IMR-90 (cell line): ENCODE data around the gene EDARADD. TPM values are rescaled to one million over a fixed set of nuclear protein-coding genes. Genes with fewer than 3 reads are reported as not detected.

Experiments
- ATAC-seq: fragments of 200-7000 bp; cut with Tn5 transposase; 2 replicates; pipeline ENCODE4 v1.9.1; 2020; ENCODE audit warnings: low read depth, mild to moderate bottlenecking, moderate library complexity
- BruUV-seq: library from RNA; stranded (reverse); fragments of 400-500 nt; replicated peaks from 2 replicates; lab custom pipeline; 2021; lab: Mats Ljungman, UMichigan
- CTCF ChIA-PET: fragments of 300-600 bp; formaldehyde crosslinking; extraction: SDS; loops from one replicate; lab custom pipeline; 2021; ENCODE audit warnings: antibody characterized with exemption; lab: Yijun Ruan, JAX
- POLR2A ChIA-PET: fragments of 300-600 bp; sonication (Branson Sonifier 250); formaldehyde crosslinking; loops from one replicate; lab custom pipeline; 2022; ENCODE audit warnings: antibody characterized with exemption; ENCODE audit not compliant: unreplicated experiment; lab: Charles Lee
- DNase-seq: peaks from one replicate; pipeline ENCODE4 v3.0.0; 2013
- H2AFZ ChIP-seq: replicated peaks from 2 replicates; pipeline ENCODE3; 2013; ENCODE audit warnings: low read length, mild to moderate bottlenecking; ENCODE audit not compliant: poor library complexity
- H2AK5ac ChIP-seq: 2 replicates; pipeline ENCODE4 v1.6.1; 2013; ENCODE audit warnings: low read depth, low read length, inconsistent platforms
- H2AK9ac ChIP-seq: replicated peaks from 2 replicates; pipeline ENCODE3; 2013; ENCODE audit warnings: mild to moderate bottlenecking, low read depth, low read length, moderate library complexity; ENCODE audit not compliant: poor library complexity
- H2BK120ac ChIP-seq: 2 replicates; pipeline ENCODE4 v1.6.1; 2013; ENCODE audit warnings: low read depth, low read length, inconsistent platforms
- H2BK15ac ChIP-seq: 3 replicates; pipeline ENCODE4 v1.6.1; 2013; ENCODE audit warnings: low read depth, low read length, inconsistent platforms
- H2BK20ac ChIP-seq: 2 replicates; pipeline ENCODE4 v1.6.1; 2013; ENCODE audit warnings: low read depth, mild to moderate bottlenecking, inconsistent platforms, low read length, moderate library complexity
- H2BK5ac ChIP-seq: 2 replicates; pipeline ENCODE4 v1.6.1; 2013; ENCODE audit warnings: mild to moderate bottlenecking, low read depth, low read length, inconsistent platforms; ENCODE audit not compliant: poor library complexity, severe bottlenecking
- H3K14ac ChIP-seq: replicated peaks from 2 replicates; pipeline ENCODE4 v1.6.1; 2013; ENCODE audit warnings: low read depth, low read length, inconsistent platforms
- H3K18ac ChIP-seq: 2 replicates; pipeline ENCODE4 v1.6.1; 2013; ENCODE audit warnings: low read depth, low read length, control low read depth
- H3K23ac ChIP-seq: 2 replicates; pipeline ENCODE4 v1.6.1; 2013; ENCODE audit warnings: low read depth, low read length, inconsistent platforms
- H3K27ac ChIP-seq: 2 replicates; pipeline ENCODE4 v1.5.1; 2013; ENCODE audit warnings: mild to moderate bottlenecking, control low read depth, low read length; ENCODE audit not compliant: insufficient read depth
- H3K27me3 ChIP-seq: 2 replicates; pipeline ENCODE4 v1.6.1; 2013; ENCODE audit warnings: low read length; ENCODE audit not compliant: control insufficient read depth, insufficient read depth
- H3K36me3 ChIP-seq: 2 replicates; pipeline ENCODE4 v1.6.1; 2013; ENCODE audit warnings: low read length, mixed read lengths; ENCODE audit not compliant: control insufficient read depth, insufficient read depth
- H3K4ac ChIP-seq: 2 replicates; pipeline ENCODE4 v1.6.1; 2013; ENCODE audit warnings: low read depth, low read length, inconsistent platforms
- H3K4me1 ChIP-seq: 2 replicates; pipeline ENCODE4 v1.6.1; 2013; ENCODE audit warnings: low read length, mixed read lengths; ENCODE audit not compliant: control insufficient read depth, insufficient read depth
- H3K4me2 ChIP-seq: 2 replicates; pipeline ENCODE4 v1.6.1; 2013; ENCODE audit warnings: low read depth, mild to moderate bottlenecking, control low read depth, low read length, moderate library complexity
- H3K4me3 ChIP-seq: 2 replicates; pipeline ENCODE4 v1.5.1; 2013; ENCODE audit warnings: low read depth, mild to moderate bottlenecking, control low read depth, low read length, moderate library complexity; ENCODE audit not compliant: insufficient read depth
- H3K56ac ChIP-seq: 2 replicates; pipeline ENCODE4 v1.6.1; 2013; ENCODE audit warnings: low read length, inconsistent platforms; ENCODE audit not compliant: insufficient read depth; ENCODE audit errors: extremely low read depth
- H3K79me1 ChIP-seq, 2 experiments: 2 replicates each; pipeline ENCODE4 v1.6.1; 2013; ENCODE audit warnings: low read length in 2 of 2, inconsistent platforms in 1 of 2, low read depth in 1 of 2
- H3K9ac ChIP-seq: 2 replicates; pipeline ENCODE4 v1.6.1; 2013; ENCODE audit warnings: low read depth, low read length, control low read depth
- H3K9me1 ChIP-seq: 2 replicates; pipeline ENCODE4 v1.6.1; 2013; ENCODE audit warnings: low read length, inconsistent platforms; ENCODE audit not compliant: insufficient read depth
- H3K9me3 ChIP-seq: 2 replicates; pipeline ENCODE4 v1.6.1; 2013; ENCODE audit warnings: low read length; ENCODE audit not compliant: control insufficient read depth, insufficient read depth
- H4K20me1 ChIP-seq: 2 replicates; pipeline ENCODE4 v1.6.1; 2013; ENCODE audit warnings: low read length, inconsistent platforms; ENCODE audit not compliant: insufficient read depth
- H4K5ac ChIP-seq: 2 replicates; pipeline ENCODE4 v1.6.1; 2013; ENCODE audit warnings: mild to moderate bottlenecking, low read depth, low read length, control low read depth
- H4K8ac ChIP-seq, 2 experiments: 2 replicates each; pipeline ENCODE4 v1.6.1; 2013; ENCODE audit warnings: low read depth in 2 of 2, low read length in 2 of 2, control low read depth in 1 of 2, inconsistent platforms in 1 of 2
- H4K91ac ChIP-seq: 2 replicates; pipeline ENCODE4 v1.6.1; 2013; ENCODE audit warnings: low read depth, low read length, inconsistent platforms; ENCODE audit not compliant: insufficient read depth
- CTCF ChIP-seq: conservative IDR thresholded peaks from 2 replicates; pipeline ENCODE4 v1.5.1; 2012; ENCODE audit warnings: mild to moderate bottlenecking, low read depth, low read length, improper control_type of control experiment
- NFE2L2 ChIP-seq: fragments of 150-350 bp; IDR thresholded peaks from 2 replicates; pipeline ENCODE4 v1.6.1; 2016; ENCODE audit warnings: low read depth, mild to moderate bottlenecking, low read length
- WGBS, 2 experiments: methylation state at CpG; one replicate each; pipeline versions ENCODE4 v1.1.5 to v1.1.7; 2013; ENCODE audit warnings: missing lambda C conversion rate in 2 of 2; ENCODE audit not compliant: insufficient read length in 1 of 2; ENCODE audit errors: extremely low coverage in 2 of 2; 5-methylcytosine and 5-hydroxymethylcytosine counted together
- dilution Hi-C: fragments of 300-500 bp; cut with HindIII; formaldehyde crosslinking; loops from one replicate; pipeline ENCODE4 v1.14.3; 2018; ENCODE audit warnings: low sequenced_read_pairs; ENCODE audit not compliant: unreplicated experiment
- in situ Hi-C: fragments of 300-500 bp; cut with MboI; formaldehyde crosslinking; loops from 3 replicates; pipeline ENCODE4 v1.14.3; 2019; ENCODE audit warnings: low sequenced_read_pairs, inconsistent platforms, mixed read lengths
- intact Hi-C: fragments of 100-400 bp; cut with micrococcal nuclease; formaldehyde crosslinking; loops from 2 replicates; pipeline ENCODE4 v1.10.0; 2022
- polyA plus RNA-seq, 3 experiments: library from polyadenylated mRNA; depleted of rRNA; stranded (reverse); fragments of >200 nt; gene quantifications; 2 replicates each; pipeline ENCODE4 v1.2.3, GENCODE V29; 2012; ENCODE audit warnings: low replicate concordance in 1 of 3
- total RNA-seq: library from RNA; depleted of rRNA; stranded (reverse); fragments of >200 nt; gene quantifications from 2 replicates; pipeline ENCODE4 v1.2.3, GENCODE V29; 2012

EDARADD gene
- total and polyA plus RNA-seq, 2 of the 4 experiments (the other 2 are of a cell fraction) = not detected

- no TSS peak for BruUV-seq
- ChIA-PET POLR2A (no interaction called here), CTCF (interaction anchor here (0.6 kb wide), 1 partner anchor 110 kb away, joined by 3 read pairs; no protein-coding TSS in a partner anchor)
- Histone ChIP-seq H2AFZ (no peak overlapping the region), H3K18ac (no peak overlapping the region), H3K56ac (no peak overlapping the region), H3K27ac (no peak overlapping the region), H3K9me3 (no peaks in the 10 kb centered on the region), H2BK120ac (no peak overlapping the region), H2AK5ac (no peak overlapping the region), H2BK20ac (no peak overlapping the region), H2AK9ac (no peak overlapping the region), H3K9me1 (no peaks in the 10 kb centered on the region), H3K9ac (no peak overlapping the region), H3K4me2 (no peak overlapping the region), H2BK5ac (no peak overlapping the region), H3K79me1 (no peaks in the 10 kb centered on the region), H4K5ac (no peak overlapping the region), H2BK15ac (no peak overlapping the region), H3K27me3 (no peaks in the 10 kb centered on the region), H3K36me3 (no peaks in the 10 kb centered on the region), H3K23ac (no peak overlapping the region), H4K8ac (no peak overlapping the region), H4K20me1 (no peaks in the 10 kb centered on the region), H3K4me1 (no peaks in the 10 kb centered on the region), H3K4me3 (no peak overlapping the region), H4K91ac (no peak overlapping the region), H3K4ac (no peak overlapping the region), H3K14ac (no peak overlapping the region)
- WGBS, 2 experiments = 20% methylated on average over 1 of the region's 6 CpGs; no CpG with 5 or more reads in 1 of the 2 experiments
- ATAC-seq (no peak; the same call in 1 of the 2 replicates), DNase-seq (no peak)
- dilution Hi-C loops (no loop called here), in situ Hi-C loops (no loop called here), intact Hi-C loops (no loop called here)
- TF ChIP-seq CTCF (peak; percentile 18; the same call in 1 of the 2 replicates), NFE2L2 (no peak)
Observed at GRCh38 chr1:236451796-236452373, 57.8 kb downstream of the EDARADD start.
